Activated B cell treated with CpG ODN at 0.5 μM for 24 hours (primary cell): ENCODE data around the gene PKN3. TPM values are rescaled to one million over a fixed set of nuclear protein-coding genes. Genes with fewer than 3 reads are reported as not detected.
A peak's percentile ranks its signal among the peaks of the same experiment; 100 is the strongest.

Experiments used
- ATAC-seq: fragments of 200-7000 bp; cut with Tn5 transposase; one replicate; pipeline ENCODE4 v1.10.0; 2021; ENCODE audit warnings: low read depth, mild to moderate bottlenecking, moderate library complexity
- CTCF ChIA-PET: fragments of 350-600 bp; sonication (Branson Sonifier 250); formaldehyde crosslinking; loops from one replicate; lab custom pipeline; 2021; ENCODE audit warnings: antibody characterized with exemption; lab: Charles Lee
- POLR2A ChIA-PET: fragments of 350-600 bp; sonication (Branson Sonifier 250); formaldehyde crosslinking; loops from one replicate; lab custom pipeline; 2021; ENCODE audit warnings: antibody characterized with exemption; lab: Charles Lee
- DNase-seq: peaks from one replicate; pipeline ENCODE4 v3.0.0; 2022
- H3K27ac Mint-ChIP-seq: one replicate; pipeline ENCODE4 v1.8.0; 2020; ENCODE audit warnings: mixed read lengths
- H3K27me3 Mint-ChIP-seq: one replicate; pipeline ENCODE4 v1.8.0; 2021; ENCODE audit warnings: mixed read lengths
- H3K36me3 Mint-ChIP-seq: one replicate; pipeline ENCODE4 v1.8.0; 2021; ENCODE audit warnings: low read depth, mixed read lengths
- H3K4me1 Mint-ChIP-seq: one replicate; pipeline ENCODE4 v1.8.0; 2021; ENCODE audit warnings: mixed read lengths
- H3K4me3 Mint-ChIP-seq: one replicate; pipeline ENCODE4 v1.8.0; 2020; ENCODE audit warnings: mild to moderate bottlenecking, mixed read lengths
- H3K9me3 Mint-ChIP-seq: one replicate; pipeline ENCODE4 v1.8.0; 2020; ENCODE audit warnings: mixed read lengths
- CTCF ChIP-seq: fragments of 200-600 bp; IDR thresholded peaks from one replicate; pipeline ENCODE4 v1.8.0; 2022; ENCODE audit warnings: antibody characterized with exemption, mild to moderate bottlenecking
- intact Hi-C: fragments of 100-400 bp; cut with micrococcal nuclease; formaldehyde crosslinking; loops from one replicate; pipeline ENCODE4 v1.15.1; 2024
- total RNA-seq: library from RNA; stranded (reverse); gene quantifications from 2 replicates; pipeline ENCODE4 v1.2.3, GENCODE V29; 2022

PKN3 gene
- total RNA-seq, 1 donor from 2014 or later, result 17.4 TPM

GRCh38 chr9:128723352-128723865 is 21.1 kb downstream of the PKN3 start:
- Mint-ChIP-seq H3K27me3 (no peaks in the 10 kb centered on the region), H3K4me1 (peaks cover 28% of the 10 kb centered on the region)
- no peak for ATAC-seq

GRCh38 chr9:128723866-128724743 is 21.8 kb downstream of the PKN3 start, which contains the start of gene ZDHHC12:
TSS of gene ZDHHC12 (minus strand) at chr9:128724127. CDS start at chr9:128724093, 34 bp downstream.
- Mint-ChIP-seq H3K36me3 (peaks cover 31% of the 10 kb centered on the region), H3K9me3 (no peaks in the 10 kb centered on the region), H3K27ac (peak within 1 kb of the TSS; percentile 89), H3K4me3 (peak within 1 kb of the TSS; percentile 92), H3K4me1 (peaks cover 28% of the 10 kb centered on the region), H3K27me3 (no peaks in the 10 kb centered on the region)
- ATAC-seq (peak; percentile 97), DNase-seq (peak; percentile 96)
- CTCF ChIA-PET, result no interaction called here
- POLR2A ChIA-PET, result interaction anchor here (0.5 to 2.5 kb wide), 46 partner anchors 9 to 1268 kb away, joined by 3 to 21 read pairs (median 4); partner anchors contain the start of genes DYNC2I2, ENDOG, GLE1 and GOLGA2
- intact Hi-C loops, result loop anchor here (1.0 to 2.0 kb wide), 8 partner anchors 22 to 268 kb away; partner anchors contain the start of genes DYNC2I2, ENDOG, ODF2 and PKN3
- TF ChIP-seq CTCF, result no peak

More at GRCh38 chr9:128723352-128723865, 21.1 kb downstream of the PKN3 start:
- Mint-ChIP-seq H3K9me3 (no peaks in the 10 kb centered on the region), H3K27ac (peak overlapping the region; percentile 89), H3K36me3 (peaks cover 31% of the 10 kb centered on the region), H3K4me3 (peak overlapping the region; percentile 92)
- intact Hi-C loops, result no loop called here
- POLR2A ChIA-PET, result interaction anchor here (0.6 to 2.5 kb wide), 25 partner anchors 9 to 1268 kb away, joined by 3 to 21 read pairs (median 4); partner anchors contain the start of genes GLE1, SH3GLB2 and ZER1
- CTCF ChIA-PET, result no interaction called here
- DNase-seq, result no peak
- no peak for TF ChIP-seq CTCF

- peak overlapping the region; percentile 92 for H3K4me3 Mint-ChIP-seq
- no peak for ATAC-seq
- H3K9me3 Mint-ChIP-seq, result no peaks in the 10 kb centered on the region
- no peak for DNase-seq
- peaks cover 28% of the 10 kb centered on the region for H3K4me1 Mint-ChIP-seq
- intact Hi-C loops, result loop anchor here (1.0 to 2.0 kb wide), 8 partner anchors 22 to 268 kb away; partner anchors contain the start of genes DYNC2I2, ENDOG, ODF2 and PKN3
- ChIA-PET POLR2A (interaction anchor here (0.5 to 2.5 kb wide), 40 partner anchors 8 to 449 kb away, joined by 3 to 21 read pairs (median 4); partner anchors contain the start of genes DYNC2I2, ENDOG, GLE1 and GOLGA2), CTCF (interaction anchor here (1.5 kb wide), 1 partner anchor 23 kb away, joined by 5 read pairs; the partner anchor contains the start of gene PKN3)
- no peak for TF ChIP-seq CTCF
- H3K27ac Mint-ChIP-seq, result peak overlapping the region; percentile 81
- H3K27me3 Mint-ChIP-seq, result no peaks in the 10 kb centered on the region
- H3K36me3 Mint-ChIP-seq, result peaks cover 28% of the 10 kb centered on the region
Measured at GRCh38 chr9:128724744-128725211, 22.5 kb downstream of the PKN3 start.

- peaks cover 22% of the 10 kb centered on the region for H3K4me1 Mint-ChIP-seq
- intact Hi-C loops, result no loop called here
- H3K27ac Mint-ChIP-seq, result no peak overlapping the region
- H3K27me3 Mint-ChIP-seq, result no peaks in the 10 kb centered on the region
- ATAC-seq, result no peak
- no peaks in the 10 kb centered on the region for H3K9me3 Mint-ChIP-seq
- no peak for DNase-seq
- CTCF ChIA-PET, result no interaction called here
- POLR2A ChIA-PET, result no interaction called here
- no peak for TF ChIP-seq CTCF
- H3K4me3 Mint-ChIP-seq, result no peak overlapping the region
- peaks cover 14% of the 10 kb centered on the region for H3K36me3 Mint-ChIP-seq
Measured at GRCh38 chr9:128727640-128728248, 25.4 kb downstream of the PKN3 start.
